Lung (tissue), 12 donors: Measurements from ENCODE around the gene SLC5A1. TPM values are rescaled to one million over a fixed set of nuclear protein-coding genes. Genes with fewer than 3 reads are reported as not detected.

ENCODE experiments used
- ATAC-seq: fragments of 200-7000 bp; cut with Tn5 transposase; one replicate; pipeline ENCODE4 v1.9.1; 2020; ENCODE audit warnings: moderate number of reproducible peaks; ENCODE audit not compliant: insufficient read depth, low FRiP score
- DNase-seq, 3 donors: peaks; one replicate each; pipeline ENCODE4 v3.0.0-alpha.2; 2013 to 2017
- H3K27ac ChIP-seq, 2 donors: one replicate each; pipeline ENCODE4 v1.5.1; 2013; ENCODE audit warnings: mild to moderate bottlenecking in 2 of 2, moderate library complexity in 2 of 2, control low read depth in 1 of 2, inconsistent platforms in 1 of 2, low read depth in 1 of 2, low read length in 1 of 2
- H3K27me3 ChIP-seq, 3 donors: one replicate each; pipeline ENCODE4 v1.5.1; 2013; ENCODE audit warnings: low read length in 2 of 3; ENCODE audit not compliant: control insufficient read depth in 3 of 3, insufficient read depth in 3 of 3
- H3K36me3 ChIP-seq, 4 donors: one replicate each; pipeline ENCODE4 v1.5.1; 2013; ENCODE audit warnings: low read length in 4 of 4, mild to moderate bottlenecking in 1 of 4, moderate library complexity in 1 of 4; ENCODE audit not compliant: control insufficient read depth in 4 of 4, insufficient read depth in 4 of 4
- H3K4me1 ChIP-seq, 5 donors: one replicate each; pipeline ENCODE4 v1.5.1; 2013; ENCODE audit warnings: low read length in 5 of 5, mild to moderate bottlenecking in 2 of 5, moderate library complexity in 1 of 5; ENCODE audit not compliant: control insufficient read depth in 5 of 5, insufficient read depth in 5 of 5
- H3K4me3 ChIP-seq: one replicate; pipeline ENCODE4 v1.5.1; 2013; ENCODE audit warnings: mild to moderate bottlenecking, control low read depth, moderate library complexity
- H3K9ac ChIP-seq, 2 donors: one replicate each; pipeline ENCODE4 v1.5.1; 2013; ENCODE audit warnings: low read length in 2 of 2, control low read depth in 1 of 2; ENCODE audit not compliant: insufficient read depth in 1 of 2
- H3K9me3 ChIP-seq, 4 donors: one replicate each; pipeline ENCODE4 v1.5.1; 2013; ENCODE audit warnings: low read length in 3 of 4, mild to moderate bottlenecking in 1 of 4, moderate library complexity in 1 of 4; ENCODE audit not compliant: control insufficient read depth in 4 of 4, insufficient read depth in 3 of 4
- CTCF ChIP-seq: IDR thresholded peaks from 2 replicates; pipeline ENCODE4 v1.5.1; 2012; ENCODE audit warnings: mild to moderate bottlenecking; ENCODE audit errors: control extremely low read depth, extremely low read depth
- WGBS, 2 donors: extraction: QIAGEN DNeasy Blood & Tissue Kit; methylation state at CpG; one replicate each; pipeline ENCODE4 v1.1.7; 2013; 5-methylcytosine and 5-hydroxymethylcytosine counted together
- polyA plus RNA-seq, 2 donors: library from polyadenylated mRNA; stranded (reverse); fragments of 200-250 nt; gene quantifications; one replicate each; pipeline ENCODE4 v1.2.1, GENCODE V29; 2013
- total RNA-seq, 2 donors: library from RNA; depleted of rRNA in 1 of 2; stranded (reverse); fragments of >200 nt in 1 of 2; gene quantifications; one replicate each; pipeline ENCODE4 v1.2.1, GENCODE V29; 2014 to 2021
- donor health status: control.
- donor health status: control.
- donor health status: Bipolar disorder and iron deficiency.
- donor health status: healthy.
- donor health status: DM: yes; HTN: yes; CAD: no.

Gene SLC5A1
- total and polyA plus RNA-seq, 4 donors, result 0.35 to 3.5 (median 1.1) TPM

GRCh38 chr22:32066820-32067219, 23.8 kb downstream of the SLC5A1 start:
- Histone ChIP-seq H3K27me3 (peaks cover 0 to 3% (median 0%) of the 10 kb centered on the region in 3 donors), H3K9me3 (peaks cover 0 to 2% (median 0%) of the 10 kb centered on the region in 4 donors), H3K36me3 (no peaks in the 10 kb centered on the region), H3K4me3 (no peak overlapping the region), H3K27ac (no peak overlapping the region), H3K9ac (no peak overlapping the region), H3K4me1 (peaks cover 0 to 2% (median 0%) of the 10 kb centered on the region in 5 donors)
- no peak for TF ChIP-seq CTCF
- ATAC-seq (no peak), DNase-seq (no peak)
- WGBS, 2 donors, result 68 to 74% methylated on average over 3 of the region's 3 CpGs

- Histone ChIP-seq H3K4me1 (peaks cover 0 to 2% (median 0%) of the 10 kb centered on the region in 5 donors), H3K4me3 (no peak overlapping the region), H3K9me3 (peaks cover 0 to under 1% (median 0%) of the 10 kb centered on the region in 4 donors), H3K27me3 (peaks cover 0 to 3% (median 0%) of the 10 kb centered on the region in 3 donors), H3K9ac (no peak overlapping the region), H3K36me3 (no peaks in the 10 kb centered on the region), H3K27ac (no peak overlapping the region)
- 32 to 69% methylated on average over 2 of the region's 2 CpGs for WGBS, 2 donors
- DNase-seq, result no peak
- TF ChIP-seq CTCF, result no peak
- ATAC-seq, result no peak
These were observed 24.6 kb downstream of the SLC5A1 start for GRCh38 chr22:32067613-32068012.

GRCh38 chr22:32069579-32070372, 26.7 kb downstream of the SLC5A1 start:
- no peak for TF ChIP-seq CTCF
- Histone ChIP-seq H3K9me3 (peaks cover 0 to 2% (median 0%) of the 10 kb centered on the region in 4 donors), H3K4me3 (no peak overlapping the region), H3K36me3 (no peaks in the 10 kb centered on the region), H3K4me1 (peaks cover 0 to 2% (median 0%) of the 10 kb centered on the region in 5 donors), H3K27me3 (peaks cover 0 to 3% (median 0%) of the 10 kb centered on the region in 3 donors), H3K27ac (no peak overlapping the region), H3K9ac (no peak overlapping the region)
- no peak for ATAC-seq
- no peak for DNase-seq
- 85 to 88% methylated on average over 3 of the region's 4 CpGs for WGBS, 2 donors
